Naive thymus-derived CD4-positive, alpha-beta T cell (primary cell): ENCODE data around the gene EID2B. TPM values are rescaled to one million over a fixed set of nuclear protein-coding genes. Genes with fewer than 3 reads are reported as not detected.

Experiments used
- ATAC-seq: fragments of 150-1000 bp; cut with Tn5 transposase; 2 replicates; pipeline ENCODE4 v1.10.0; 2021; ENCODE audit warnings: mild to moderate bottlenecking, moderate library complexity
- CTCF ChIA-PET: fragments of 350-600 bp; sonication (Branson Sonifier 250); formaldehyde crosslinking; loops from one replicate; lab custom pipeline; 2021; ENCODE audit warnings: antibody characterized with exemption; lab: Charles Lee
- POLR2A ChIA-PET: fragments of 350-600 bp; sonication (Branson Sonifier 250); formaldehyde crosslinking; loops from one replicate; lab custom pipeline; 2021; ENCODE audit warnings: antibody characterized with exemption, inconsistent platforms; lab: Charles Lee
- DNase-seq, 9 donors: peaks; one replicate each; pipeline versions ENCODE4 v3.0.0 to v3.0.0-alpha.2; 2020 to 2022; ENCODE audit warnings: mixed read lengths in 1 of 9
- H3K27ac ChIP-seq: one replicate; pipeline ENCODE4 v1.7.0; 2013; ENCODE audit warnings: mild to moderate bottlenecking, low read depth, low read length, moderate library complexity
- H3K27me3 ChIP-seq, 2 donors: one replicate each; pipeline ENCODE4 v1.7.0; 2013; ENCODE audit warnings: low read length in 2 of 2, mild to moderate bottlenecking in 2 of 2, moderate library complexity in 2 of 2; ENCODE audit not compliant: control insufficient read depth in 2 of 2, insufficient read depth in 2 of 2
- H3K36me3 ChIP-seq, 3 experiments: 1 replicate in 2 of 3; 2 replicates in 1 of 3; pipeline ENCODE4 v1.7.0; 2013; ENCODE audit warnings: low read length in 3 of 3, mild to moderate bottlenecking in 3 of 3, moderate library complexity in 1 of 3; ENCODE audit not compliant: insufficient read depth in 3 of 3, control insufficient read depth in 2 of 3
- H3K4me1 ChIP-seq, 2 donors: one replicate each; pipeline ENCODE4 v1.7.0; 2013; ENCODE audit warnings: low read length in 2 of 2, mild to moderate bottlenecking in 2 of 2, moderate library complexity in 1 of 2; ENCODE audit not compliant: control insufficient read depth in 2 of 2, insufficient read depth in 2 of 2
- H3K4me3 ChIP-seq: 2 replicates; pipeline ENCODE4 v1.7.0; 2013; ENCODE audit warnings: mild to moderate bottlenecking, low read length
- H3K9me3 ChIP-seq, 3 experiments: 1 replicate in 2 of 3; 2 replicates in 1 of 3; pipeline ENCODE4 v1.7.0; 2013; ENCODE audit warnings: low read length in 3 of 3; ENCODE audit not compliant: control insufficient read depth in 2 of 3
- H3K27ac Mint-ChIP-seq, 9 donors: one replicate each; pipeline ENCODE4 v1.8.0; 2020 to 2022; ENCODE audit warnings: mixed read lengths in 9 of 9, mild to moderate bottlenecking in 8 of 9, moderate library complexity in 5 of 9, inconsistent platforms in 2 of 9
- H3K27me3 Mint-ChIP-seq, 5 donors: one replicate each; pipeline ENCODE4 v1.8.0; 2021 to 2022; ENCODE audit warnings: mixed read lengths in 5 of 5, mild to moderate bottlenecking in 1 of 5
- H3K36me3 Mint-ChIP-seq, 5 donors: one replicate each; pipeline ENCODE4 v1.8.0; 2020 to 2022; ENCODE audit warnings: mixed read lengths in 5 of 5, mild to moderate bottlenecking in 3 of 5, inconsistent platforms in 1 of 5
- H3K4me1 Mint-ChIP-seq, 7 donors: one replicate each; pipeline ENCODE4 v1.8.0; 2020 to 2022; ENCODE audit warnings: mixed read lengths in 7 of 7, mild to moderate bottlenecking in 3 of 7, inconsistent platforms in 1 of 7
- H3K4me3 Mint-ChIP-seq, 10 donors: one replicate each; pipeline ENCODE4 v1.8.0; 2020 to 2022; ENCODE audit warnings: mild to moderate bottlenecking in 10 of 10, mixed read lengths in 10 of 10, moderate library complexity in 6 of 10, inconsistent platforms in 2 of 10
- H3K9me3 Mint-ChIP-seq, 11 donors: one replicate each; pipeline ENCODE4 v1.8.0; 2020 to 2022; ENCODE audit warnings: mixed read lengths in 11 of 11, mild to moderate bottlenecking in 4 of 11, inconsistent platforms in 1 of 11, moderate library complexity in 1 of 11
- intact Hi-C, 2 donors: fragments of 100-400 bp; cut with micrococcal nuclease; formaldehyde crosslinking; loops; one replicate each; pipeline ENCODE4 v1.15.1; 2023
- polyA plus RNA-seq, 2 donors: library from polyadenylated mRNA; unstranded; fragments of 300-500 nt; fragmentation: Illumina TruSeq; gene quantifications; one replicate each; pipeline ENCODE4 v1.2.3, GENCODE V29; 2021
- total RNA-seq, 6 experiments: library from RNA in 5 of 6; stranded (reverse) in 5 of 6; gene quantifications; 1 replicate in 5 of 6; 2 replicates in 1 of 6; pipeline ENCODE4 v1.2.3 and lab custom pipeline; 2021 to 2026

Gene EID2B
- total and polyA plus RNA-seq, 7 experiments from 2014 or later = 4.4 to 8.5 (median 6.3) TPM

DNA sequence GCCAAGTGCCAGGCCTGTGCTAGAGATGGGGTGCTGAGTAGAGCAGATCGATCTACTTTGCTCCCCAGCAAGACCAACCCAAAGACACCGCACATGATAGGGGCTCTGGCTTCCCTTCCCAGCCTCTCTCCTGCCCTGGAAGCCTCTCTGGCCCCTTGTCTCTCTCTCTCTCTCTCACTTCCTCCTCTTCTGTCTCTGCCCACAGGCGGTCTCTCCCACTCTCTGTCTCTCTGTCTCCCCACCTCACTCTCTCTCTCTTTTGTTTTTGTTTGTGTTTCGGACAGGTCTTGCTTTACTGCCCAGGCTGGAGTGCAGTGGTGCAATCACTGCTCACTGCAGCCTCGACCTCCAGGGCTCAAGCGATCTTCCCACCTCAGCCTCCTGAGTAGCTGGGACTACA is 16.4 kb downstream of the EID2B start:
- Histone ChIP-seq H3K4me1 (peaks cover 0 to 11% of the 10 kb centered on the region in 2 donors), H3K9me3 (no peaks in the 10 kb centered on the region), H3K36me3 (no peaks in the 10 kb centered on the region), H3K27ac (no peak overlapping the region), H3K4me3 (no peak overlapping the region), H3K27me3 (peaks cover 3 to 18% of the 10 kb centered on the region in 2 donors)
- ChIA-PET POLR2A (no interaction called here), CTCF (interaction anchor here (1.5 kb wide), 1 partner anchor 13 kb away, joined by 3 read pairs; no protein-coding TSS in a partner anchor)
- H3K4me3 Mint-ChIP-seq = peak overlapping the region; percentile 4 to 87 (median 74)
- peaks cover 0 to 4% (median 0%) of the 10 kb centered on the region in 5 donors for H3K36me3 Mint-ChIP-seq
- intact Hi-C loops = no loop called here
- H3K27me3 Mint-ChIP-seq = peaks cover 30 to 63% (median 36%) of the 10 kb centered on the region in 5 donors
- peaks cover 0 to 3% (median 0%) of the 10 kb centered on the region in 11 donors for H3K9me3 Mint-ChIP-seq
- ATAC-seq (no peak), DNase-seq (no peak)
- H3K4me1 Mint-ChIP-seq = peaks cover 8 to 16% (median 14%) of the 10 kb centered on the region in 7 donors
- peak overlapping the region in 1 of 9 donors; percentile 22 for H3K27ac Mint-ChIP-seq

DNA sequence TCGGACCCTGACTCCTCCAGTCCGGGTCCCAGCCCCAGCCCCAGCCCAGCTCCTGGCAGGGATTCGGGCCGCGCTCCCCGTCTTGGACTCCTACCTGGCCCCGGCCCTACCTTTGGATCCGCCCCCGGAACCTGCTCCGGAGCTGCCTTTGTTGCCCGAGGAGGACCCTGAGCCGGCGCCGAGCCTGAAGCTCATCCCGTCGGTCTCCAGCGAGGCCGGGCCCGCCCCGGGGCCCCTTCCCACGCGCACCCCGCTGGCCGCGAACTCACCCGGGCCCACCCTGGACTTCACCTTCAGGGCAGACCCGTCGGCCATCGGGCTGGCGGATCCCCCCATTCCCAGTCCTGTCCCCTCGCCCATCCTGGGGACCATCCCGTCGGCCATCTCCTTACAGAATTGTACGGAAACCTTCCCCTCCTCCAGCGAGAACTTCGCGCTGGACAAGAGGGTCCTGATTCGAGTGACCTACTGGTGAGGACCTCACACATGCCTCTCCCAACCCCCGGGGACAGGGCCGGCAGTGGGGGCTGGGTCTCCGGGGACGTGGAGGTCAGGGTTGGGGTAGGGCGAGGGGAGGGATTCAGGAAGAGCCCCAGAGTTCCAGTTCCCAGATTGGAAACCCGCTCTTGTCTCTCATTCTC is 17.0 kb downstream of the EID2B start:
- peaks cover 3 to 18% of the 10 kb centered on the region in 2 donors for H3K27me3 ChIP-seq
- Mint-ChIP-seq H3K4me1 (peaks cover 8 to 16% (median 14%) of the 10 kb centered on the region in 7 donors), H3K27ac (peak overlapping the region in 1 of 9 donors; percentile 22), H3K27me3 (peaks cover 30 to 63% (median 36%) of the 10 kb centered on the region in 5 donors), H3K4me3 (peak overlapping the region; percentile 20 to 87 (median 80)), H3K36me3 (peaks cover 0 to 4% (median 0%) of the 10 kb centered on the region in 5 donors), H3K9me3 (peaks cover 0 to 3% (median 0%) of the 10 kb centered on the region in 11 donors)
- intact Hi-C loops = no loop called here
- peaks cover 0 to 11% of the 10 kb centered on the region in 2 donors for H3K4me1 ChIP-seq
- CTCF ChIA-PET = interaction anchor here (0.6 to 1.5 kb wide), 2 partner anchors 12 to 409 kb away, joined by 3 read pairs; no protein-coding TSS in a partner anchor
- no peak overlapping the region for H3K27ac ChIP-seq
- peak overlapping the region; percentile 50 for H3K4me3 ChIP-seq
- ATAC-seq (peak; percentile 32), DNase-seq (peak in 3 of 9 donors; percentile 16 to 37 (median 23))
- H3K9me3 ChIP-seq = no peaks in the 10 kb centered on the region
- POLR2A ChIA-PET = no interaction called here
- no peaks in the 10 kb centered on the region for H3K36me3 ChIP-seq

DNA sequence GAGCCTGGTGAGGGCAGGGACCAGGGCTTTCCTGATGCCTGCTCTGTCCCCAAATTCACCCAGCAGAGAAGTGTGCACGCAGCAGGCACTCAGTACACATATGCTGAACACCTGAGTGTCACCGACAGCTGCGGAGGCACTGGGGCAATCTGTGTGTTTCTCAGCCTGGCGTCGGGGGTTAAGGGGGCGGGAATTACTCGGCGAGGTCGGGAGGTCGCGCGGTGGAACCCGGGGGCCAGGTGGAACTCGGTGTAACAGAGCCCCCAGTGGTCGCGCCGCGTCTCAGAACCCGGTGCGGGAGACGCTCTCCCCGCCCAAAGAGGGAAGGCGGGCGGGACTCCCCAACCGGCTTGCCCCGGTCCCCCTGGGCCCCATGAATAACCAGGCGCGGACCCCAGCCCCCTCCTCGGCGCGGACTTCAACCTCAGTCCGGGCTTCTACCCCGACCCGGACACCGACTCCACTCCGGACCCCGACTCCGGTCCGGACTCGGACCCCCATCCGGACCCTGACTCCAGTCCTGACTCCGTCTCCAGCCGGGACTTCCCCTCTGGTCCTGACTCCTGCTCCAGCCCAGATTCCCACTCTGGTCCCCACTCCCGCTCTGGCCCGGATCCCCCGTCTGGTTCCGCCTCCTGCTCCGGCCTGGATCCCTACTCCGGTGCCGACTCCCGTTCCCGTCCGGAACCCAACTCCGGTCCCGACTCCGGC is 17.7 kb downstream of the EID2B start, which contains the start of gene SELENOV:
Gene SELENOV, plus strand, starts transcription at position 300 of the 711 bp plus-strand sequence. Its CDS starts 74 bp downstream, at position 374.
- Histone ChIP-seq H3K27ac (no peak within 1 kb of the TSS), H3K27me3 (peaks cover 3 to 18% of the 10 kb centered on the region in 2 donors), H3K4me3 (peak within 1 kb of the TSS; percentile 50), H3K36me3 (no peaks in the 10 kb centered on the region), H3K4me1 (peaks cover 0 to 11% of the 10 kb centered on the region in 2 donors), H3K9me3 (no peaks in the 10 kb centered on the region)
- peaks cover 8 to 16% (median 14%) of the 10 kb centered on the region in 7 donors for H3K4me1 Mint-ChIP-seq
- peak within 1 kb of the TSS; percentile 65 to 87 (median 81) for H3K4me3 Mint-ChIP-seq
- peaks cover 0 to 3% (median 0%) of the 10 kb centered on the region in 11 donors for H3K9me3 Mint-ChIP-seq
- H3K27ac Mint-ChIP-seq = peak within 1 kb of the TSS in 1 of 9 donors; percentile 70
- CTCF ChIA-PET = interaction anchor here (0.7 to 1.5 kb wide), 2 partner anchors 12 to 29 kb away, joined by 3 read pairs; no protein-coding TSS in a partner anchor
- intact Hi-C loops = no loop called here
- H3K36me3 Mint-ChIP-seq = peaks cover 0 to 4% (median 0%) of the 10 kb centered on the region in 5 donors
- POLR2A ChIA-PET = interaction anchor here (0.6 kb wide), 1 partner anchor 393 kb away, joined by 3 read pairs; no protein-coding TSS in a partner anchor
- peaks cover 30 to 63% (median 36%) of the 10 kb centered on the region in 5 donors for H3K27me3 Mint-ChIP-seq
- ATAC-seq = peak; percentile 47
- peak in 3 of 9 donors; percentile 20 to 23 (median 22) for DNase-seq

DNA sequence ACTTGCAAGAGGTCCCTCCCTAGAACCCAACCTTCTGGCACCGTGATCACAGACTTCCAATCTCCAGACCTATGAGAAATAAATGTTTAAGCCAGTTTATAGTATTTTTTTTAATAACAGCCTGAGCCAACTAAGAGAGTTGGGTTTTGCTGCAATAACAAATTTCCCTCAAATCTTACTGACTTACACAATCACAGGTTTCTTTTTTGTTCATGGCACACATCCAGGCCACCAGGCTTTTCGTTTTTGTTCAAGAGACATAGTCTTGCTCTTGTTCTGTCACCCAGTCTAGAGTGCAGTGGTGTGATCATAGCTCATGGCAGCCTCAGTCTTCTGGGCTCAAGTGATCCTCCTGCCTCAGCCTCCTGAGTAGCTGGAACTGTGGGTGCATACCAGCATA is 19.7 kb downstream of the EID2B start:
- H3K27ac ChIP-seq = no peak overlapping the region
- H3K9me3 ChIP-seq = no peaks in the 10 kb centered on the region
- intact Hi-C loops = no loop called here
- ATAC-seq = no peak
- peaks cover 0 to 11% of the 10 kb centered on the region in 2 donors for H3K4me1 ChIP-seq
- Mint-ChIP-seq H3K9me3 (peaks cover 0 to 3% (median 0%) of the 10 kb centered on the region in 11 donors), H3K27me3 (peaks cover 37 to 68% (median 44%) of the 10 kb centered on the region in 5 donors), H3K27ac (no peak overlapping the region), H3K4me3 (no peak overlapping the region), H3K36me3 (peaks cover 0 to 4% (median 0%) of the 10 kb centered on the region in 5 donors), H3K4me1 (peaks cover 10 to 17% (median 16%) of the 10 kb centered on the region in 7 donors)
- H3K36me3 ChIP-seq = no peaks in the 10 kb centered on the region
- no peak overlapping the region for H3K4me3 ChIP-seq
- ChIA-PET CTCF (interaction anchor here (0.6 to 0.7 kb wide), 2 partner anchors 27 to 38 kb away, joined by 4 to 5 read pairs; no protein-coding TSS in a partner anchor), POLR2A (interaction anchor here (0.6 to 1.5 kb wide), 2 partner anchors 10 to 73 kb away, joined by 3 to 4 read pairs; no protein-coding TSS in a partner anchor)
- no peak for DNase-seq
- peaks cover 3 to 18% of the 10 kb centered on the region in 2 donors for H3K27me3 ChIP-seq

DNA sequence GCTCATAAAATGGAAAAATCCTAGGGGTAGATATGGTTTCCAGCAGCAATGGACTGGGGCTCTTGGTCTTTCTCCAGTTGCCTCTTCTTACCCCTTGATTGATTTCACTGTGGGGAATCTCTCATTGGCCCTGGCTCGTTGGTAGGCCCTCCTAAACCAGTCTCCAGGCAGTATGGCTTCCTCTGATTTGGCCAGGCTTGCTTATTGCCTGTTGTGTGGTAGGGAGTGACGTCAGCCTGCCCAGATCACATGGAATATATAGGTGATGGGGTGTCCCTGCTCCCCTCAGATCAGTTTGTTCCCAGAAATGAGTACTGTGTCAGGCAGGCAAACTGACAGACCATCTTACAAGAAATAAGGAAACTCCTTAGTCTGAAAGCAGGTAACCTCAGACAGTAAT is 23.4 kb downstream of the EID2B start:
- ATAC-seq (no peak), DNase-seq (no peak)
- H3K4me1 ChIP-seq = peaks cover 4% of the 10 kb centered on the region in 2 donors
- Mint-ChIP-seq H3K9me3 (peaks cover 0 to 5% (median 0%) of the 10 kb centered on the region in 11 donors), H3K27ac (no peak overlapping the region), H3K36me3 (no peaks in the 10 kb centered on the region), H3K4me1 (peaks cover 8 to 21% (median 16%) of the 10 kb centered on the region in 7 donors), H3K4me3 (no peak overlapping the region), H3K27me3 (peaks cover 43 to 61% (median 46%) of the 10 kb centered on the region in 5 donors)
- no peak overlapping the region for H3K27ac ChIP-seq
- H3K36me3 ChIP-seq = no peaks in the 10 kb centered on the region
- ChIA-PET POLR2A (no interaction called here), CTCF (no interaction called here)
- H3K9me3 ChIP-seq = no peaks in the 10 kb centered on the region
- intact Hi-C loops = no loop called here
- H3K27me3 ChIP-seq = peaks cover 0 to 13% of the 10 kb centered on the region in 2 donors
- no peak overlapping the region for H3K4me3 ChIP-seq

DNA sequence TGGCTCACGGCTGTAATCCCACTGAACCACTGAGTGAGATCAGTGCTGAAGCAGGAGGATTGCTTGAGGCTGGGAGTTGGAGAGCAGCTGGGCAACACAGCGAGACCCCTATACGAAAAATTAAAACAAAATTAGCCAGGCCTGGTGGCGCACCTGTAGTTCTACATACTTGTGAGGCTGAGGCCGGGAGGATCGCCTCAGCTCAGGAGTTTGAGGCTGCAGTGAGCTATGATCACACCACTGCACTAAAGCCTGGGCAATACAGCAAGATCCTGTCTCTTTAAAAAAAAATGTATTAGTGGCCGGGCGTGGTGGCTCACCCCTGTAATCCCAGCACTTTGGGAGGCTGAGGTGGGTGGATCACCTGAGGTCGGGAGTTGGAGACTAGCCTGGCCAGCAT is 24.0 kb downstream of the EID2B start:
- ATAC-seq = no peak
- H3K27me3 ChIP-seq = peaks cover 0 to 8% of the 10 kb centered on the region in 2 donors
- no peak overlapping the region for H3K4me3 ChIP-seq
- no peaks in the 10 kb centered on the region for H3K36me3 Mint-ChIP-seq
- H3K9me3 ChIP-seq = no peaks in the 10 kb centered on the region
- no peak for DNase-seq
- CTCF ChIA-PET = no interaction called here
- peaks cover 38 to 61% (median 50%) of the 10 kb centered on the region in 5 donors for H3K27me3 Mint-ChIP-seq
- H3K36me3 ChIP-seq = no peaks in the 10 kb centered on the region
- H3K9me3 Mint-ChIP-seq = peaks cover 0 to 5% (median 0%) of the 10 kb centered on the region in 11 donors
- no peak overlapping the region for H3K27ac Mint-ChIP-seq
- no peak overlapping the region for H3K27ac ChIP-seq
- peaks cover 12 to 25% (median 16%) of the 10 kb centered on the region in 7 donors for H3K4me1 Mint-ChIP-seq
- intact Hi-C loops = no loop called here
- peaks cover 4% of the 10 kb centered on the region in 2 donors for H3K4me1 ChIP-seq
- H3K4me3 Mint-ChIP-seq = peak overlapping the region in 3 of 10 donors; percentile 80 to 81 (median 80)
- POLR2A ChIA-PET = no interaction called here
